H9 (cell line): ENCODE measurements around the gene ANGPTL5. TPM values are rescaled to one million over a fixed set of nuclear protein-coding genes. Genes with fewer than 3 reads are reported as not detected.

Experiments
- DNase-seq: peaks from one replicate; pipeline ENCODE4 v3.0.0-alpha.2; 2017
- H2AFZ ChIP-seq: one replicate; pipeline ENCODE4 v1.6.1; 2013; ENCODE audit warnings: mild to moderate bottlenecking, low read length, control low read depth, moderate library complexity
- H2AK5ac ChIP-seq: 2 replicates; pipeline ENCODE4 v1.6.1; 2013; ENCODE audit warnings: low read length, control low read depth, mixed read lengths; ENCODE audit not compliant: insufficient read length
- H2BK120ac ChIP-seq: one replicate; pipeline ENCODE4 v1.6.1; 2013; ENCODE audit warnings: low read depth, mild to moderate bottlenecking, low read length, control low read depth, inconsistent platforms; ENCODE audit not compliant: poor library complexity, severe bottlenecking
- H2BK12ac ChIP-seq: 2 replicates; pipeline ENCODE4 v1.6.1; 2013; ENCODE audit warnings: low read length, control low read depth, mixed read lengths, low read depth; ENCODE audit not compliant: insufficient read length
- H2BK15ac ChIP-seq: 2 replicates; pipeline ENCODE4 v1.6.1; 2013; ENCODE audit warnings: low read depth, low read length, control low read depth
- H2BK20ac ChIP-seq: one replicate; pipeline ENCODE4 v1.6.1; 2013; ENCODE audit warnings: low read depth, mild to moderate bottlenecking, low read length, control low read depth, inconsistent platforms; ENCODE audit not compliant: poor library complexity, severe bottlenecking
- H2BK5ac ChIP-seq: 2 replicates; pipeline ENCODE4 v1.6.1; 2013; ENCODE audit warnings: low read length, control low read depth, mixed read lengths; ENCODE audit not compliant: insufficient read length
- H3K14ac ChIP-seq: 2 replicates; pipeline ENCODE4 v1.6.1; 2013; ENCODE audit warnings: low read length, control low read depth; ENCODE audit not compliant: insufficient read depth
- H3K18ac ChIP-seq: 2 replicates; pipeline ENCODE4 v1.6.1; 2013; ENCODE audit warnings: low read depth, mild to moderate bottlenecking, mixed read lengths, low read length, control low read depth; ENCODE audit not compliant: insufficient read length
- H3K23ac ChIP-seq: 2 replicates; pipeline ENCODE4 v1.6.1; 2013; ENCODE audit warnings: low read length, control low read depth, mixed read lengths, low read depth; ENCODE audit not compliant: insufficient read length
- H3K23me2 ChIP-seq: 2 replicates; pipeline ENCODE4 v1.6.1; 2013; ENCODE audit warnings: low read depth, mild to moderate bottlenecking, mixed read lengths, low read length, control low read depth; ENCODE audit not compliant: insufficient read length, poor library complexity, severe bottlenecking
- H3K27ac ChIP-seq: 2 replicates; pipeline ENCODE4 v1.5.1; 2013; ENCODE audit warnings: low read length, control low read depth, mixed read lengths, low read depth; ENCODE audit not compliant: insufficient read length
- H3K27me3 ChIP-seq: 2 replicates; pipeline ENCODE4 v1.6.1; 2013; ENCODE audit warnings: low read length, control low read depth, inconsistent platforms; ENCODE audit not compliant: insufficient read depth
- H3K4ac ChIP-seq: 2 replicates; pipeline ENCODE4 v1.6.1; 2013; ENCODE audit warnings: low read depth, mild to moderate bottlenecking, control low read depth, inconsistent platforms, low read length, moderate library complexity
- H3K4me1 ChIP-seq: 2 replicates; pipeline ENCODE4 v1.6.1; 2013; ENCODE audit warnings: low read length, control low read depth, inconsistent platforms; ENCODE audit not compliant: insufficient read depth
- H3K4me2 ChIP-seq: 2 replicates; pipeline ENCODE4 v1.6.1; 2013; ENCODE audit warnings: low read length, control low read depth, mixed read lengths; ENCODE audit not compliant: insufficient read length, insufficient read depth
- H3K56ac ChIP-seq: 2 replicates; pipeline ENCODE4 v1.6.1; 2013; ENCODE audit warnings: low read depth, mild to moderate bottlenecking, mixed read lengths, low read length, control low read depth; ENCODE audit not compliant: insufficient read length
- H3K79me1 ChIP-seq: 2 replicates; pipeline ENCODE4 v1.6.1; 2013; ENCODE audit warnings: low read depth, mild to moderate bottlenecking, moderate library complexity, low read length, control low read depth, inconsistent platforms; ENCODE audit not compliant: insufficient read depth, poor library complexity, severe bottlenecking
- H3K79me2 ChIP-seq: 2 replicates; pipeline ENCODE4 v1.6.1; 2013; ENCODE audit warnings: low read length, control low read depth, inconsistent platforms; ENCODE audit not compliant: insufficient read depth
- H3K9ac ChIP-seq: 2 replicates; pipeline ENCODE4 v1.6.1; 2013; ENCODE audit warnings: low read length, control low read depth, mixed read lengths; ENCODE audit not compliant: insufficient read length; ENCODE audit errors: extremely low read depth
- H3K9me3 ChIP-seq: one replicate; pipeline ENCODE4 v1.6.1; 2013; ENCODE audit warnings: low read depth, low read length, inconsistent platforms; ENCODE audit not compliant: control insufficient read depth
- H3T11ph ChIP-seq: one replicate; pipeline ENCODE4 v1.6.1; 2013; ENCODE audit warnings: mild to moderate bottlenecking, low read length, control low read depth, inconsistent platforms
- H4K20me1 ChIP-seq: one replicate; pipeline ENCODE4 v1.6.1; 2013; ENCODE audit not compliant: control insufficient read depth, insufficient read length, insufficient read depth
- H4K5ac ChIP-seq: 2 replicates; pipeline ENCODE4 v1.6.1; 2013; ENCODE audit warnings: low read depth, mild to moderate bottlenecking, mixed read lengths, low read length, control low read depth; ENCODE audit not compliant: insufficient read length
- H4K8ac ChIP-seq: replicated peaks from 2 replicates; pipeline ENCODE4 v1.6.1; 2013; ENCODE audit warnings: low read length, control low read depth, mixed read lengths, low read depth; ENCODE audit not compliant: insufficient read length
- H4K91ac ChIP-seq: 2 replicates; pipeline ENCODE4 v1.6.1; 2013; ENCODE audit warnings: low read depth, mild to moderate bottlenecking, moderate library complexity, mixed read lengths, low read length, control low read depth; ENCODE audit not compliant: insufficient read length
- H3K27ac Mint-ChIP-seq, 3 experiments: 2 replicates in 2 of 3; 3 replicates in 1 of 3; pipeline ENCODE4 v1.8.0; 2020 to 2021; ENCODE audit warnings: mixed read lengths in 3 of 3, mild to moderate bottlenecking in 1 of 3, moderate library complexity in 1 of 3
- H3K27me3 Mint-ChIP-seq: 2 replicates; pipeline ENCODE4 v1.8.0; 2021; ENCODE audit warnings: low read depth, mild to moderate bottlenecking, moderate library complexity, mixed read lengths
- H3K36me3 Mint-ChIP-seq, 3 experiments: 2 replicates in 2 of 3; 3 replicates in 1 of 3; pipeline ENCODE4 v1.8.0; 2020 to 2021; ENCODE audit warnings: low read depth in 3 of 3, mixed read lengths in 3 of 3; ENCODE audit not compliant: insufficient read depth in 1 of 3
- H3K4me1 Mint-ChIP-seq, 2 experiments: 2 replicates each; pipeline ENCODE4 v1.8.0; 2020; ENCODE audit warnings: mixed read lengths in 2 of 2
- H3K4me3 Mint-ChIP-seq, 2 experiments: 2 replicates in 1 of 2; 3 replicates in 1 of 2; pipeline ENCODE4 v1.8.0; 2020 to 2021; ENCODE audit warnings: mild to moderate bottlenecking in 2 of 2, mixed read lengths in 2 of 2, moderate library complexity in 1 of 2
- H3K9me3 Mint-ChIP-seq, 2 experiments: 2 replicates in 1 of 2; 3 replicates in 1 of 2; pipeline ENCODE4 v1.8.0; 2020; ENCODE audit warnings: mild to moderate bottlenecking in 2 of 2, mixed read lengths in 2 of 2, moderate library complexity in 1 of 2
- total RNA-seq: library from RNA; stranded (reverse); gene quantifications from 2 replicates; pipeline ENCODE4 v1.2.1, GENCODE V29; 2021
- TF ChIP-seq, protein P1 (sequence below): fragments of 200-600 bp; sonication (generic); conservative IDR thresholded peaks from 3 replicates; pipeline ENCODE4 v1.8.0; 2021; ENCODE audit warnings: antibody characterized with exemption, mild to moderate bottlenecking

The ANGPTL5 gene
- total RNA-seq, 1 experiment from 2014 or later, result not detected

DNA sequence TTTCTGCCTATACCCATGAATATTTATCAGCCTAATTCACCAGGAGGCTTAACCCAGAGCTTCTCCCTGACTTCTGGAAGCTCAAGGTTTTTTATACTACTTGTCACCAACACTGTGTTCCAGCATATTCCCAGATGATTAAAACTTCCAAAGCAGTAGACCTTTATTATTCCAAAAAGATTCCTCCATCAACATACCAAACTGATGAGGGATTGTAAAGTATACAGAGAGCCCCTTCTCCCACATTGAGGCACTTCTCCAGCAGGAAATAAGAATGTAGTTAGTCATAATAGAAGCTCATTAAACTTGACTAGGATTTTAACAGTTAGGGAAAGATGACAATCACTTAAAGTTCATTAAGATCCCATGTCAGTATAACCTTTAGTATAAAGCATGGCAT, 53.0 kb downstream of the ANGPTL5 start:
- Histone ChIP-seq H3K23me2 (no peaks in the 10 kb centered on the region), H2BK15ac (no peak overlapping the region), H3K79me1 (no peaks in the 10 kb centered on the region), H4K5ac (no peak overlapping the region), H3K27ac (no peak overlapping the region), H3K4ac (no peak overlapping the region), H2AK5ac (no peak overlapping the region), H3K27me3 (no peaks in the 10 kb centered on the region), H3K18ac (no peak overlapping the region), H2BK120ac (no peak overlapping the region), H4K20me1 (no peaks in the 10 kb centered on the region), H3K4me2 (no peak overlapping the region), H3K9ac (no peak overlapping the region), H2BK12ac (no peak overlapping the region), H3K9me3 (no peaks in the 10 kb centered on the region), H2BK5ac (no peak overlapping the region), H4K8ac (no peak overlapping the region), H3K23ac (no peak overlapping the region), H3T11ph (no peak overlapping the region), H3K4me1 (no peaks in the 10 kb centered on the region), H3K56ac (no peak overlapping the region), H2AFZ (no peak overlapping the region), H3K79me2 (no peaks in the 10 kb centered on the region), H2BK20ac (no peak overlapping the region), H4K91ac (no peak overlapping the region), H3K14ac (no peak overlapping the region)
- peaks cover 10 to 12% of the 10 kb centered on the region in 2 experiments for H3K9me3 Mint-ChIP-seq
- DNase-seq, result no peak
- H3K4me3 Mint-ChIP-seq, result no peak overlapping the region
- H3K27ac Mint-ChIP-seq, result no peak overlapping the region
- TF ChIP-seq, protein P1, sequence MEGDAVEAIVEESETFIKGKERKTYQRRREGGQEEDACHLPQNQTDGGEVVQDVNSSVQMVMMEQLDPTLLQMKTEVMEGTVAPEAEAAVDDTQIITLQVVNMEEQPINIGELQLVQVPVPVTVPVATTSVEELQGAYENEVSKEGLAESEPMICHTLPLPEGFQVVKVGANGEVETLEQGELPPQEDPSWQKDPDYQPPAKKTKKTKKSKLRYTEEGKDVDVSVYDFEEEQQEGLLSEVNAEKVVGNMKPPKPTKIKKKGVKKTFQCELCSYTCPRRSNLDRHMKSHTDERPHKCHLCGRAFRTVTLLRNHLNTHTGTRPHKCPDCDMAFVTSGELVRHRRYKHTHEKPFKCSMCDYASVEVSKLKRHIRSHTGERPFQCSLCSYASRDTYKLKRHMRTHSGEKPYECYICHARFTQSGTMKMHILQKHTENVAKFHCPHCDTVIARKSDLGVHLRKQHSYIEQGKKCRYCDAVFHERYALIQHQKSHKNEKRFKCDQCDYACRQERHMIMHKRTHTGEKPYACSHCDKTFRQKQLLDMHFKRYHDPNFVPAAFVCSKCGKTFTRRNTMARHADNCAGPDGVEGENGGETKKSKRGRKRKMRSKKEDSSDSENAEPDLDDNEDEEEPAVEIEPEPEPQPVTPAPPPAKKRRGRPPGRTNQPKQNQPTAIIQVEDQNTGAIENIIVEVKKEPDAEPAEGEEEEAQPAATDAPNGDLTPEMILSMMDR, result no peak
- no peaks in the 10 kb centered on the region for H3K27me3 Mint-ChIP-seq
- peaks cover 2 to 7% of the 10 kb centered on the region in 2 experiments for H3K4me1 Mint-ChIP-seq
- peaks cover 4 to 11% (median 5%) of the 10 kb centered on the region in 3 experiments; a peak in 5 of 7 replicates for H3K36me3 Mint-ChIP-seq
